Ishikawa (cell line): ENCODE data around the gene SLC41A1.

Experiments
- CEBPB ChIP-seq: IDR thresholded peaks from 2 replicates; pipeline ENCODE4 v1.6.1; 2012
- EP300 ChIP-seq: IDR thresholded peaks from 2 replicates; pipeline ENCODE4 v1.6.1; 2012; ENCODE audit warnings: borderline replicate concordance
- MAX ChIP-seq: IDR thresholded peaks from 2 replicates; pipeline ENCODE4 v1.6.1; 2012
- RAD21 ChIP-seq: IDR thresholded peaks from 2 replicates; pipeline ENCODE4 v1.6.1; 2012; ENCODE audit warnings: low read depth
- REST ChIP-seq: IDR thresholded peaks from 2 replicates; pipeline ENCODE4 v1.6.1; 2012; ENCODE audit warnings: low read depth, mild to moderate bottlenecking
- YY1 ChIP-seq: IDR thresholded peaks from 2 replicates; pipeline ENCODE4 v1.6.1; 2012; ENCODE audit warnings: low read depth

- TF ChIP-seq EP300 (no peak), YY1 (no peak), CEBPB (no peak), MAX (no peak), REST (no peak), RAD21 (no peak)
Observed at GRCh38 chr1:205852969-205853368, 40.0 kb upstream of the SLC41A1 start.
